Chondrocyte (in vitro differentiated cells): ENCODE measurements around the gene LRP3. TPM values are rescaled to one million over a fixed set of nuclear protein-coding genes. Genes with fewer than 3 reads are reported as not detected.

Source experiments
- DNase-seq: peaks from one replicate; pipeline ENCODE4 v3.0.0; 2021; ENCODE audit warnings: mixed read lengths, low spot score
- H3K27ac Mint-ChIP-seq: one replicate; pipeline ENCODE4 v1.8.0; 2021; ENCODE audit warnings: mild to moderate bottlenecking, moderate library complexity, mixed read lengths; ENCODE audit not compliant: unreplicated experiment
- H3K27me3 Mint-ChIP-seq: 2 replicates; pipeline ENCODE4 v1.8.0; 2021; ENCODE audit warnings: low read depth, mixed read lengths
- H3K36me3 Mint-ChIP-seq: 2 replicates; pipeline ENCODE4 v1.8.0; 2021; ENCODE audit warnings: low read depth, mixed read lengths
- H3K4me1 Mint-ChIP-seq: 2 replicates; pipeline ENCODE4 v1.8.0; 2021; ENCODE audit warnings: low read depth, mild to moderate bottlenecking, mixed read lengths
- H3K4me3 Mint-ChIP-seq: one replicate; pipeline ENCODE4 v1.8.0; 2021; ENCODE audit warnings: mild to moderate bottlenecking, moderate library complexity, mixed read lengths; ENCODE audit not compliant: unreplicated experiment
- H3K9me3 Mint-ChIP-seq: 2 replicates; pipeline ENCODE4 v1.8.0; 2021; ENCODE audit warnings: low read depth, mixed read lengths
- total RNA-seq: library from RNA; stranded (reverse); gene quantifications from 3 replicates; pipeline ENCODE4 v1.2.1, GENCODE V29; 2021
- TF ChIP-seq, protein P1 (sequence below): fragments of 200-600 bp; sonication (generic); IDR thresholded peaks from 2 replicates; pipeline ENCODE4 v1.5.0; 2021; ENCODE audit warnings: antibody characterized with exemption, mild to moderate bottlenecking, moderate library complexity

The LRP3 gene
- total RNA-seq, 1 donor from 2014 or later, result 33.2 TPM

GRCh38 chr19:33236696-33237390 lies 42.7 kb downstream of the LRP3 start:
- Mint-ChIP-seq H3K27me3 (peaks cover 11% of the 10 kb centered on the region), H3K4me3 (no peak overlapping the region), H3K4me1 (no peaks in the 10 kb centered on the region), H3K36me3 (no peaks in the 10 kb centered on the region), H3K9me3 (no peaks in the 10 kb centered on the region), H3K27ac (no peak overlapping the region)
- TF ChIP-seq, protein P1, sequence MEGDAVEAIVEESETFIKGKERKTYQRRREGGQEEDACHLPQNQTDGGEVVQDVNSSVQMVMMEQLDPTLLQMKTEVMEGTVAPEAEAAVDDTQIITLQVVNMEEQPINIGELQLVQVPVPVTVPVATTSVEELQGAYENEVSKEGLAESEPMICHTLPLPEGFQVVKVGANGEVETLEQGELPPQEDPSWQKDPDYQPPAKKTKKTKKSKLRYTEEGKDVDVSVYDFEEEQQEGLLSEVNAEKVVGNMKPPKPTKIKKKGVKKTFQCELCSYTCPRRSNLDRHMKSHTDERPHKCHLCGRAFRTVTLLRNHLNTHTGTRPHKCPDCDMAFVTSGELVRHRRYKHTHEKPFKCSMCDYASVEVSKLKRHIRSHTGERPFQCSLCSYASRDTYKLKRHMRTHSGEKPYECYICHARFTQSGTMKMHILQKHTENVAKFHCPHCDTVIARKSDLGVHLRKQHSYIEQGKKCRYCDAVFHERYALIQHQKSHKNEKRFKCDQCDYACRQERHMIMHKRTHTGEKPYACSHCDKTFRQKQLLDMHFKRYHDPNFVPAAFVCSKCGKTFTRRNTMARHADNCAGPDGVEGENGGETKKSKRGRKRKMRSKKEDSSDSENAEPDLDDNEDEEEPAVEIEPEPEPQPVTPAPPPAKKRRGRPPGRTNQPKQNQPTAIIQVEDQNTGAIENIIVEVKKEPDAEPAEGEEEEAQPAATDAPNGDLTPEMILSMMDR, result no peak
- no peak for DNase-seq

DNA sequence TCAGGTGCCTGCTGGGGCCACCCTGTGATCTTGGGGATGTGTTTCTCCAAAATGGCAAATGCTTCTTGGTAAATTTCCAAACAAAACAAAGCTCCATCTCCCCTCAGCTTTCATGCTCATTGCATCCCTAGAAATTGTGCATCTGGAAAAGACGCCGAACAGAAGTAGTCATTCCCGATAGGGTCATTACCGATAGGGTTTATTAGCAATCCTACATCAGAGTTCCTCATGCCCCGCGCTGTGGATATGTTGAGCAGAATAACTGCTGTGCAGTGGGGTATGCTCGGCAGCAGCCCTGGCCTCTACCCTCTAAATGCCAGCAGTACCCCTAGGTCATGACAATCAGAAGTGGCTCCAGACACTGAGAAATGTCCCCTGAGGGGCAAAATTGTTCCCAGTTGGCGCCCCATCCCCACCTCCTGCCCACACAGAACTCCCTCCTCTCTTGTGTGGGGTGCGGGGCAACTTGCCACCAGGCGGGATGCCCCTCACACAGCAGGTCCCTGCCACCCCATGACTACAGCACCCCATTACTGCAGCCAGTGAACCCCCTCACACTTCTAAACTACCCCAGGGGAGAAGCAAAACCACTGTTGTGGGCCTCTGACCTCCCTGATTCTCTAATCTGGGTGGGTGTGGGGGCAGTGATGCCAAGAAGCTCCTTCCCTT lies 44.5 kb downstream of the LRP3 start:
- H3K4me1 Mint-ChIP-seq, result no peaks in the 10 kb centered on the region
- H3K27ac Mint-ChIP-seq, result no peak overlapping the region
- no peaks in the 10 kb centered on the region for H3K9me3 Mint-ChIP-seq
- H3K4me3 Mint-ChIP-seq, result no peak overlapping the region
- TF ChIP-seq, protein P1, result no peak
- DNase-seq, result peak; percentile 57
- peaks cover 18% of the 10 kb centered on the region for H3K27me3 Mint-ChIP-seq
- no peaks in the 10 kb centered on the region for H3K36me3 Mint-ChIP-seq

DNA sequence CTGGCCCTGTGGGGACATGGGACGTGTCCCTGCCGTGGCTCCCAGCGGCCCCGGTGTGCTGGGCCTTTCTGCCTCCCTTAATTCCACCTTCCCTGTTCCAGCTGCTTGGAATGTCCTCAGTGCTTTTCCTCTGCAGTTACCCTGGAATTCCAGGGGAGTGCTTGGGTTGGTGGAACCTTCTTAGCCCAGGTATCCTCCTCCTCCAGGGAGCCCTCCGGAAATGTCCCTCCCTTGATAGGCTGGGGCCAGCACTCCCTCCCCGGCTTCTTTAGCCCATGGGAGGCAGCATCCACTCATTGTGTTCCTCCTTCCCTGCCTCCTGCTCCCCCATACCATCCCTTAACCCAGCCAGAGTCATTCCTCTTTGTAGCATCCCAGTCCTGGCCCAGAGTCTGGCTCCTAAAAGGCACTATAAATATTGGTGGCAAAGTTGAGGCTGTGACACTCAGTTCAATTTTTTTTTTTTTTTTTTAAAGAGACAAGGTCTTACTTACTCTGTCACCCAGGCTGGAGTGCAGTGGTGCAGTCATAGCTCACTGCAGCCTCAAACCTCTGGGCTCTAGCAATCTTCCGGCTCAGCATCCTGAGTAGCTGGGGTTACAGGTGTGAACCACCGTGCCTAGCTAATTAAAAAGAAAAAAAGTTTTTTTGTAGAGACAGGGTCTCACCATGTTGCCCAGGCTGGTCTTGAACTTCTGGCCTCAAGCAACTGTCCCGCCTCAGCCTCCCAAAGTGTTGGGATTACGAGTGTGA lies 45.3 kb downstream of the LRP3 start:
- DNase-seq, result peak; percentile 10
- H3K9me3 Mint-ChIP-seq, result no peaks in the 10 kb centered on the region
- no peaks in the 10 kb centered on the region for H3K36me3 Mint-ChIP-seq
- H3K4me1 Mint-ChIP-seq, result no peaks in the 10 kb centered on the region
- H3K27me3 Mint-ChIP-seq, result peaks cover 21% of the 10 kb centered on the region
- H3K4me3 Mint-ChIP-seq, result no peak overlapping the region
- no peak overlapping the region for H3K27ac Mint-ChIP-seq
- TF ChIP-seq, protein P1, result no peak

DNA sequence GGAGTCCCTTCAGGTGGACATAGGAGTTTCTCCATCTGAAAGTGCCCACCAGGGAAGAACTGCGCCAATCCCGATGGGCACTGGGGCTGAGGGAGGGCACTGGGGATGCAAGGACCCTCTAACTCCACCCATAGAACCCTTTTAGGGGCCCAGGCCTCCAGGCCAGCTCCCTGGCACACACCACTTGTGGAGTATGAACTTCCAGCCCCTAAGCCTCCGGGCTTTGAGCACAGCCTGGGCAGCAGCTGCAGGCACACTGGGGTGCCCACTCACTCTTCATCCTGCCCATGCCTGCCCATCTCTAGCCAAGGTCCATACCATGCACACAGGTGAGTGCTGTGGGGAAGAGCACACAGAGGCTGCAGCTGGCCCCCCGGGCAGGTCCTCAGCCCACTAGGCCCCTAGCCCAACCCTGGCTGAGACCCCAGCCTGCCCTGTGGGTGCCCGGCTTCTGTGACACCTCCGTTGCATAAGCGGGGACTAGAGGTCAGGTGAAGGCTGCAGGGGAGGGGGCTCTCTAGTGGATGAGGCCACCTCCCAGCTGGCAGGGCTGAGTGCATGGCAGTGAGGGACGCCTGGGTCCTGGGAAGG lies 46.1 kb downstream of the LRP3 start:
- DNase-seq, result peak; percentile 83
- Mint-ChIP-seq H3K27ac (no peak overlapping the region), H3K27me3 (peaks cover 19% of the 10 kb centered on the region), H3K4me1 (no peaks in the 10 kb centered on the region), H3K36me3 (no peaks in the 10 kb centered on the region), H3K9me3 (no peaks in the 10 kb centered on the region), H3K4me3 (no peak overlapping the region)
- TF ChIP-seq, protein P1, result no peak

- peak; percentile 83 for DNase-seq
Observed at GRCh38 chr19:33241091-33241529, 47.0 kb downstream of the LRP3 start.

More at GRCh38 chr19:33241091-33241529, 47.0 kb downstream of the LRP3 start:
- Mint-ChIP-seq H3K36me3 (no peaks in the 10 kb centered on the region), H3K27me3 (peaks cover 16% of the 10 kb centered on the region), H3K27ac (no peak overlapping the region), H3K9me3 (no peaks in the 10 kb centered on the region), H3K4me1 (no peaks in the 10 kb centered on the region), H3K4me3 (no peak overlapping the region)
- TF ChIP-seq, protein P1, result no peak
